K562 (cell line): Measurements from ENCODE around the gene ATXN7L1. TPM values are rescaled to one million over a fixed set of nuclear protein-coding genes. Genes with fewer than 3 reads are reported as not detected.

Source experiments
- BRD4 ChIP-seq: fragments of 200-600 bp; sonication (generic); IDR thresholded peaks from 2 replicates; pipeline ENCODE4 v1.6.1; 2017; ENCODE audit warnings: inconsistent platforms
- CBX3 ChIP-seq, 2 experiments: IDR thresholded peaks; 1 replicate in 1 of 2; 2 replicates in 1 of 2; pipeline ENCODE4 v1.6.1; 2012; ENCODE audit warnings: inconsistent platforms in 2 of 2, low read length in 2 of 2, borderline replicate concordance in 1 of 2, control low read depth in 1 of 2
- ETS2 ChIP-seq: IDR thresholded peaks from 2 replicates; pipeline ENCODE4 v1.6.1; 2016; ENCODE audit warnings: borderline replicate concordance, missing genetic modification characterization, mild to moderate bottlenecking, moderate library complexity, missing compliant biosample characterization; ENCODE audit not compliant: poor library complexity, severe bottlenecking
- MAZ ChIP-seq, 2 experiments: fragments of 450-650 bp in 1 of 2; sonication (generic) in 1 of 2; formaldehyde crosslinking; IDR thresholded peaks in 1 of 2; conservative IDR thresholded peaks in 1 of 2; 2 replicates each; pipeline versions ENCODE4 v1.4.0 to v1.5.0; 2020; ENCODE audit warnings: mild to moderate bottlenecking in 1 of 2, missing genetic modification reagents in 1 of 2
- PYGO2 ChIP-seq: fragments of 450-650 bp; IDR thresholded peaks from 2 replicates; pipeline ENCODE4 v1.6.1; 2016; ENCODE audit warnings: mild to moderate bottlenecking, missing genetic modification characterization, moderate library complexity, missing compliant biosample characterization
- RERE ChIP-seq: sonication (generic); formaldehyde crosslinking; IDR thresholded peaks from 2 replicates; pipeline ENCODE4 v1.8.0; 2023; ENCODE audit warnings: missing genetic modification reagents, mild to moderate bottlenecking, borderline replicate concordance
- RFX7 ChIP-seq: fragments of 250-450 bp; sonication (Bioruptor Pico); IDR thresholded peaks from 2 replicates; pipeline ENCODE4 v1.5.1; 2021; ENCODE audit warnings: mild to moderate bottlenecking
- STAG1 ChIP-seq: sonication (generic); formaldehyde crosslinking; IDR thresholded peaks from 2 replicates; pipeline ENCODE4 v1.5.0; 2020; ENCODE audit warnings: missing genetic modification reagents, borderline replicate concordance
- STAT5B ChIP-seq: fragments of 250-450 bp; sonication (Bioruptor Pico); IDR thresholded peaks from 2 replicates; pipeline ENCODE4 v1.8.0; 2021; ENCODE audit warnings: mild to moderate bottlenecking, inconsistent platforms
- ZHX1 ChIP-seq: fragments of 150-350 bp; conservative IDR thresholded peaks from 2 replicates; pipeline ENCODE4 v1.6.1; 2014; ENCODE audit warnings: low read length
- polyA plus RNA-seq, 8 experiments: library from polyadenylated mRNA; depleted of rRNA in 4 of 8; stranded (reverse) in 5 of 8; unstranded in 3 of 8; fragments of >200 nt; fragmentation: Nextera tagmentation in 2 of 8; fragmentation: Illumina TruSeq in 1 of 8; extraction: Ambion mirVana in 2 of 8; extraction: Trizol in 1 of 8; gene quantifications; 2 replicates each; pipeline versions ENCODE4 v1.2.1 to v1.2.3, GENCODE V29; 2011 to 2014; ENCODE audit warnings: inconsistent platforms in 1 of 8, missing spikeins in 1 of 8
- total RNA-seq, 7 experiments: library from RNA; depleted of rRNA in 6 of 7; stranded (reverse); fragments of >200 nt in 6 of 7; fragmentation: Illumina TruSeq in 2 of 7; extraction: Trizol in 2 of 7; gene quantifications; 2 replicates each; pipeline versions ENCODE4 v1.2.1 to v1.2.3, GENCODE V29; 2011 to 2021; ENCODE audit warnings: low replicate concordance in 1 of 7
- TF ChIP-seq, protein P1 (sequence below): fragments of 250-450 bp; sonication (Bioruptor Pico); IDR thresholded peaks from 2 replicates; pipeline ENCODE4 v1.4.0; 2020; ENCODE audit warnings: mild to moderate bottlenecking, moderate library complexity, borderline replicate concordance
- TF ChIP-seq, protein P2 (sequence below): IDR thresholded peaks from 2 replicates; pipeline ENCODE4 v1.6.1; 2016; ENCODE audit warnings: missing genetic modification characterization, missing compliant biosample characterization

Gene ATXN7L1
- total and polyA plus RNA-seq, 9 of the 15 experiments (the other 6 are each of a cell fraction or from before 2014, with no cell fraction given): 6.6 to 13.7 (median 10.7) TPM

DNA sequence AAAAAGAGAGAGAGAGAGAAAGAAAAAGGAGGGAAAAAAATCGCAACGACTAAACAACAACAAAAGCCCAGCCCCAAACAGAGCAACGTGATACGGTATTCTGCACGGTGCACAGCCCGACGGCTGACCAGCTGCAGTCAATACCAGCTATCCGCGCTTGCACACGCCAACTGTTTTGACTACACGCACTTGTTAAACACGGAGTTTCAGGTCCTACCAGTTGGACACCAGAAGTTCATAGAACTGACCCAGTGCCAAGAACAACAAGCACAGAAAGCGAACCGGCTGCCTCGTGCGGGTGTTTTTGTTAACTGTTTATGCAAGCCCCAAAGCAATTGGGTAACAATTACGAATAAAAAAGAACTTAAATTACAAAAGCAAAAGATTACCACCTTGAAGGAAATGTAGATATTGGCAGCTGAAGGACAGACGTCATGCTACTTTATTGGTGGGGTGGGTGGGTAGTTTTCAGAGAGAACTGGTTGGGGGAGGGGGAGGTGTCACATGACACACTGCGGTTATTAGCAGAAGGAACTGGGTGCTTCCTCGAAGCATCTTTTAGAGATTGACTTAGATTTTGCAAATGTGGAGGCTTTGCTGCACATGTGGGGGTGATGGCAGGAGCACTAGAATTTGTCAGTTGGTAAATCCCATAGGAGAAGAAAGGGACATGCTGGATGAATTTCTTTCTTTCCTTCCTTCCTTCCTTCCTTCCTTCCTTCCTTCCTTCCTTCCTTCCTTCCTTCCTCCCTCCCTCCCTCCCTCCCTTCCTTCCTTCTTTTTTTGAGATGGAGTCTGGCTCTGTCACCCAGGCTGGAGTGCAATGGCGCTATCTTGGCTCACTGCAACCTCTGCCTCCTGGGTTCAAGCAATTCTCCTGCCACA is 184.5 kb downstream of the ATXN7L1 start (continued):
- TF ChIP-seq PYGO2 (tag) (no peak), RERE (CRISPR knock-in tag) (no peak), ETS2 (tag) (no peak), MAZ (CRISPR knock-in tag; conservative IDR thresholded peaks at IDR 0.05 in 1 of 2, IDR thresholded peaks at IDR 0.05 in 1 of 2) (peak in 1 of 2 experiments; percentile 31; a peak in 1 of 4 replicates), CBX3 (IDR thresholded peaks at IDR 0.05; ENCODE audit: borderline replicate concordance in 1 of 2, low read length in 2 of 2) (no peak), BRD4 (no peak), STAT5B (CRISPR knock-in tag) (no peak), STAG1 (CRISPR knock-in tag) (no peak), RFX7 (no peak), ZHX1 (no peak)
- TF ChIP-seq, protein P1, sequence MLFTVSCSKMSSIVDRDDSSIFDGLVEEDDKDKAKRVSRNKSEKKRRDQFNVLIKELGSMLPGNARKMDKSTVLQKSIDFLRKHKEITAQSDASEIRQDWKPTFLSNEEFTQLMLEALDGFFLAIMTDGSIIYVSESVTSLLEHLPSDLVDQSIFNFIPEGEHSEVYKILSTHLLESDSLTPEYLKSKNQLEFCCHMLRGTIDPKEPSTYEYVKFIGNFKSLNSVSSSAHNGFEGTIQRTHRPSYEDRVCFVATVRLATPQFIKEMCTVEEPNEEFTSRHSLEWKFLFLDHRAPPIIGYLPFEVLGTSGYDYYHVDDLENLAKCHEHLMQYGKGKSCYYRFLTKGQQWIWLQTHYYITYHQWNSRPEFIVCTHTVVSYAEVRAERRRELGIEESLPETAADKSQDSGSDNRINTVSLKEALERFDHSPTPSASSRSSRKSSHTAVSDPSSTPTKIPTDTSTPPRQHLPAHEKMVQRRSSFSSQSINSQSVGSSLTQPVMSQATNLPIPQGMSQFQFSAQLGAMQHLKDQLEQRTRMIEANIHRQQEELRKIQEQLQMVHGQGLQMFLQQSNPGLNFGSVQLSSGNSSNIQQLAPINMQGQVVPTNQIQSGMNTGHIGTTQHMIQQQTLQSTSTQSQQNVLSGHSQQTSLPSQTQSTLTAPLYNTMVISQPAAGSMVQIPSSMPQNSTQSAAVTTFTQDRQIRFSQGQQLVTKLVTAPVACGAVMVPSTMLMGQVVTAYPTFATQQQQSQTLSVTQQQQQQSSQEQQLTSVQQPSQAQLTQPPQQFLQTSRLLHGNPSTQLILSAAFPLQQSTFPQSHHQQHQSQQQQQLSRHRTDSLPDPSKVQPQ (CRISPR knock-in tag): no peak
- TF ChIP-seq, protein P2, sequence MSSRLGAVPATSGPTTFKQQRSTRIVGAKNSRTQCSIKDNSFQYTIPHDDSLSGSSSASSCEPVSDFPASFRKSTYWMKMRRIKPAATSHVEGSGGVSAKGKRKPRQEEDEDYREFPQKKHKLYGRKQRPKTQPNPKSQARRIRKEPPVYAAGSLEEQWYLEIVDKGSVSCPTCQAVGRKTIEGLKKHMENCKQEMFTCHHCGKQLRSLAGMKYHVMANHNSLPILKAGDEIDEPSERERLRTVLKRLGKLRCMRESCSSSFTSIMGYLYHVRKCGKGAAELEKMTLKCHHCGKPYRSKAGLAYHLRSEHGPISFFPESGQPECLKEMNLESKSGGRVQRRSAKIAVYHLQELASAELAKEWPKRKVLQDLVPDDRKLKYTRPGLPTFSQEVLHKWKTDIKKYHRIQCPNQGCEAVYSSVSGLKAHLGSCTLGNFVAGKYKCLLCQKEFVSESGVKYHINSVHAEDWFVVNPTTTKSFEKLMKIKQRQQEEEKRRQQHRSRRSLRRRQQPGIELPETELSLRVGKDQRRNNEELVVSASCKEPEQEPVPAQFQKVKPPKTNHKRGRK (tag): no peak
